ENCODE measurements around the gene ASAP3.

GRCh38 chr1:23383577-23384311, 100.2 kb downstream of the ASAP3 start:
- TF ChIP-seq CTCF (IDR thresholded peaks at IDR 0.05) (no peak), POLR2A (IDR thresholded peaks at IDR 0.05) (no peak)
